NCI-H748 (cell line): ENCODE data around the gene RAPSN.
A peak's percentile ranks its signal among the peaks of the same experiment; 100 is the strongest.

Experiments
- DNase-seq: peaks from one replicate; lab custom pipeline; 2025; ENCODE audit not compliant: unreplicated experiment; lab: John Stamatoyannopoulos, UW

RAPSN gene

DNA sequence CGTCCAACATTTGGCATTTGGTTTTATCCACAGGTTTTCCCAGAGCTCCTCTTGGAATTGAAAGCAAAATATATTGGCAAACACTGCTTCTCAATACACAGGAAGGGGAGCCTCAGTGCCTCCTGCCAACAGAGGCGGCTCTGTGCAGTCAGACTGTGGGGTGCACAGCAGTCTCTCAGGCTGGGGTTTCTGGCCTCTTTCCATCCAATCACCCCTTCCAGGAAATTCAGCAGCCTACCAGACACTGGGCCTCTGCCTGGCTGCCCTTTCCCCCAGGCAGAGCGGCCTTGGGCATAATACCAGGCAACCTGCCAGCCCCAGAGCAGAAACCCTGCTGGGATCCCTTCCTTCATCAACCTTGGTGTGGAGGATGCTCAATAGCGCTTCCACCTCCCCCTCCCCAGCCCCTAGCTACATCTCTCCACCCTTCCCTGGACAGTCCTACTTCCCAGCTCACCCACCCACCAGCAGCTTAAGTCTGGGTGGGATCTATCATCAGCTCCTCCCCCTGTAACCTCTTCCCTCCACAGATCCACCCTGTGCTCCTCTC lies 17.8 kb upstream of the RAPSN start:
- DNase-seq = peak; percentile 37

- no peak for DNase-seq
These were observed 17.3 kb upstream of the RAPSN start for GRCh38 chr11:47466201-47466600.

- DNase-seq = no peak
These were observed 15.5 kb upstream of the RAPSN start for GRCh38 chr11:47464483-47464882.

DNA sequence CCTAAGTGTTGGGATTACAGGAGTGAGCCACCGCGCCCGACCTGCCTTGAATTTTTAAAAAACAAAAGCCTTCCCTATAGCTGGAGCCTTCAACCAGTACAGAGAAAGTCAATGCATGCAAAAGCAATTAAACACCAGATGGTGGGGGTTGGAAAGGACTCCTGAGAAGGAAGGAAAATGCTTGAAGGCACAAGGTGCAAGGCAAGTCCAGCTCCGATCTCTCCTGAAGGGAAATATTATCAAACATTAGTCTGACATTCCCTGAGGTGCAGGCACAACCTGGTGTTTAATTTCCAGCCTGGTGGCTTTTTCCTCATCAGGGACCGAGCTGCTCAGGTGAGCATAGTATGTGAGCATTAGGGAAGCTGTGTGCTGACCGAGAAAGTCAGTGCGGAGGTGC lies 12.9 kb upstream of the RAPSN start:
- no peak for DNase-seq

DNA sequence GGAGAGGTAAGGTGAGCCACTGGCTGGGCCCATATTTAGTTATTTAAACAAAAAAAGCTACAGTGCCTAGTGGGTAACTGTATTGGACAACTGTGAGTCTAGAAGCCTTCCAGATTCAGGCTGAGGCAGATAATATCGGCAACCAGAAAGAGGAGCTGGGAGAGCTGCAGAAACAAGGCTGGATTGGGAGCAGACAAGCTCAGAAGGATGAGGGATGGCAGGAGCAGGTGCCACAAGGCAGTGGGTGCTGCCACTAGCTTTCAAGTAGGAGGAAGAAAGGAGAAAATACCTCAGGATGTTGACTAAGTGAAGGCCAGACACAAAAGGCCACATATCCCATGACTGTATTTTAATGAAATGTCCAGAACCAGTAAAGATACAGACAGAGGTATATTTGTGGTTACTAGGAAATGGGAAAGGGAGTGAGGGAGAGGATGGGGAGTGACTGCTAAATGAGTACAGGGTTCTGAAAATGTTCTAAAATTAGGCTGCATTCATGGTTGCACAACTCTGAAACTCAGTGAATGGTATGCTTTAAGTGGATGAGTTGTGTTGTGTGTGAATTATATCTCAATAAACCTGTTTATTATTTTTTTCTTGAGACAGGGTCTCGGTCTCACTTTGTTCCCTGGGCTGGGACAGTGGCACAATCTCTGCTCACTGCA lies 11.8 kb upstream of the RAPSN start:
- no peak for DNase-seq

DNA sequence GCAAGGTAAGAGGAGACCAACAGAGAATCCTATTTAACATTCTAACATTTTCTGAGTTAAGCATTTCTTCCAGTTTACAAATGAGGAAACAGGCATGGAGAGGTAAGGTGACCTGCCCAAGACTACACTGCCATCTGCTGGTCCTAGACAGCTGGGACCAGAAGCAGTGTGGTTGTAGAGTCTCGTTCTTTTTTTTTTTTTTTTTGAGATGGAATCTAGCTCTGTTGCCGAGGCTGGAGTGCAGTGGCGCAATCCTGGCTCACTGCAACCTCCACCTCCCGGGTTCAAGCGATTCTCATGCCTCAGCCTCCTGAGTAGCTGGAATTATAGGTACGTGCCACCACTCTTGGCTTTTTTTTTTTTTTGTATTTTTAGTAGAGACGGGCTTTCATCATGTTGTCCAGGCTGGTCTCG lies 5.3 kb upstream of the RAPSN start:
- DNase-seq = peak; percentile 75

DNA sequence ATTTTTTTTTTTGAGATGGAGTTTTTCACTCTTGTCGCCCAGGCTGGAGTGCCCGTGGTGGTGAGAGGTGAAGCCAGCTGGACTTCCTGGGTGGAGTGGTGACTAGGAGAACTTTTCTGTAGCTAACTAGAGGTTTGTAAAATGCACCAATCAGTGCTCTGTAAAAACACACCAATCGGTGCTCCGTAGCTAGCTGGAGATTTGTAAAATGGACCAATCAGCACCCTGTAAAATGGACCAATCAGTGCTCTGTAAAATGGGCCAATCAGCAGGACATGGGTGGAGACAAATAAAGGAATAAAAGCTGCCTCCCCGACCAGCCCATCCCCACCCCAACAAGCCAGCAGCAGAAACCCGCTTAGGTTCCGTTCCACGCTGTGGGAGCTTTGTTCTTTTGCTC lies 4.4 kb upstream of the RAPSN start:
- no peak for DNase-seq

DNA sequence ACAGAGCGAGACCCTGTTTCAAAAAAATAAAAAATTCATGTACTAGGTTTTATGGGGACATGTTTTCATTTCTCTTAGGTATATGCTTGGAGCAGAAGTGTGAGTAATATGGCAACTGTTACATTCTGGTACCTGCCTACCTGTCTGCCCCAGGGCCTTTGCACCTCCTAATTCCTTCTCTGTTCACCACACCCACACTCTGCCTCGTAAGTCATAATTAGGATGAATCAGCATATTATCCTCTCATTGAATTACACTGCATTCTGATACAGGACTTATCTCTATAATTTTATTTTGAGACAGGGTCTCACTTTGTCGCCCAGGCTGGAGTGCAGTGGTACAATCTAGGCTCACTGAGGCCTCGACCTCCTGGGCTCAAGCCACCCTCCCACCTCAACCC lies 3.1 kb upstream of the RAPSN start:
- DNase-seq = no peak

DNA sequence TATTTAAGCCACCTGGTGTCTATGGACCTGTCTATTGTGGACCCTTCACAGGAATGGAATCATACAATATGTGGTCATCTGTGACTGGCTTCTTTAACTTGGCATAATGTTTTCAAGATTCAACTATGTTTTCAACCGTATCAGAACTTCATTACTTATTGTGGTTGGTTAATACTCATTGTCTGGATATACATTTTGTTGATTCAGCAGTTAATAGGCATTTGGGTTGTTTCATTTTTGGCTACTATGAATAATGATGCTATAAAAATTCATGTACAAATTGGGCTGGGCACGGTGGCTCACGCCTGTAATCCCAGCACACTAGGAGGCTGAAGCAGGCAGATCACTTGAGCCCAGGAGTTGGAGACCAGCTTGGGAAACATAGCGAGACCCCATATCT lies 2.5 kb upstream of the RAPSN start:
- no peak for DNase-seq

- no peak for DNase-seq
These were observed 605 bp upstream of the RAPSN start for GRCh38 chr11:47449541-47449940.

- no peak for DNase-seq
These were observed 1.0 kb downstream of the RAPSN start for GRCh38 chr11:47447906-47448305.

- no peak for DNase-seq
These were observed 2.1 kb downstream of the RAPSN start for GRCh38 chr11:47446833-47447232.

DNA sequence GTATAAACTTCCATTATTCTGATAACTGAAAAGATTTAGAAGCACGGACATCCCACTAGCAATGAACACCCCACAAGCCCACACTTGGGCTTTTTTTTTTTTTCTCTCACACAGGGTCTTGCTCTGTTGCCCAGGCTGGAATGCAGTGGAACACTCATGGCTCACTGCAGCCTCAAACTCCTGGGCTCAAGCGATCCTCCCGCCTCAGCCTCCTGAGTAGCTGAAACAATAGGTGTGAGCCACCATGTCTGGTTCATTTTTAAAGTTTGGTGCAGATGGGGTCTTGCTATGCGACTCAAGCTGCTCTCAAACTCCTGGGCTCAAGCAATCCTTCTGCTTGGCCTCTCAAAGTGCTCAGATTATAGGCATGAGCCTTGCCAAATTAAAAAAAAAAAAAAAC lies 3.1 kb downstream of the RAPSN start:
- no peak for DNase-seq

DNA sequence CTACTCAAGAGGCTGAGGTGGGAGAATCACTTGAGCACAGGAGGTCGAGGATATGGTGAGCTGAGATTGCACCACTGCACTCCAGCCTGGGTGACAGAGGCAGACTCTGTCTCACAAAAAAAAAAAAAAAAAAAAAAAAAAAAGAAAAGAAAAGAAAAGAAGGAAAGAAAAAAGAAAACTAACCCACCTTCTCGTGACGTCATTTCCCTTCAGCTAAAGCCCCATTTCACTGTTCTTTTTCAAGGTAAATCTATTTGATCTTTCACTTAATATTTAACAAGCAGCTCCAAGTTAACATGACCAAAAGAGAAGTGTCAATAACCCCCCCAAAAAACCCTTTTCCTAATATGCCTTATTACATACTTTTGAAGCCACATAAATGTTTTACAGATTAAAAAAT lies 5.1 kb downstream of the RAPSN start:
- DNase-seq = no peak

DNA sequence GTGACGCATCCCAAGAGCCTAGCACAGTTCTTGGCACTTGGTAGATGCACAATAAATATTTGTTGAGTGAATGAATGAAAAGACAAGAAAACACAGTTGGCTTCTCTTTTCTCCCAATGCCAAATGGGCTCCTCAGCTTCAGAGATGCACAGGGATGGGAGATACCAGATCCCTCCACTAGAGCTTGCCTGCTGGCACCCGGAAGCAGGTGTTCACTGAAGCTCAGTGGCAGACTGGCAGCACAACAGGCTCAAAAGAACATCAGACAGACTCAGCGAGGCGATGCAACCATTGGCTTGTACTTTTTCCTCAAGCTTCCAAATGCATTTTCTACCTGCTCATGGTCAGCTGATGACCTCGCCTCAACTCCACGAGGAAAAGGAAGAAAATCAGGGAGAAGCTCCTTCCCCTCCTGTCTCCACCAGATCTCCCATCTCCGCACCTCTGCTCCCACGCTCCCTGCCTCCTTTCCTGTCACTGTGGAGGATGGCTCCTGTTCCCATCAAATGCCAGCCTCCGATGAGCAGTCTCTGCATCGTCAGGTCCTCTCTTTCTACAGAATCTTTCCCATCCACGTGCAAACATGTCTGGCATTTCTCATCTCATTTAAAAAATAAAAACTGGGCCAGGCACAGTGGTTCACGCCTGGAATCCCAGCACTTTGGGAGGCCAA lies 5.8 kb downstream of the RAPSN start:
- DNase-seq = peak; percentile 40

- DNase-seq = no peak
These were observed 6.4 kb downstream of the RAPSN start for GRCh38 chr11:47442514-47442913.

DNA sequence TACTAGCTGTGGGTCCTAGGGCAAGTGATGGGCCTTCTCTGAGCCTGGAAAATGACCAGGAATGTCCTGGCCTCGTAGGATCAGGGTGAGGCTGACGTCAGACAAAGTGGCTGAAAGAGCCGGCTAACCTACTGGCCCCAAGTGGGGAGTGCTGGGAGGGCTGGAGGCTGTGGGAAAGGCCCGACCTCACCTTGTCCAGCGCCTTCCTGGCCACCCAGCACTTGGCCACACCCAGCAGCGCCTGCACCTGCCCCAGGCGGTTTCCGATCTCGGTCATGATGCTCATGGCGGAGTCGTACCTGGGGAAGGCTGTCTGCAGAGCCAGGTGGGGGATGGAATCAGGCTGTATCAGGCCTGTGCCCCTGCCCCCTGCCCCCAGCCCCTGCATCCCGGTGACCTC lies 7.5 kb downstream of the RAPSN start:
- DNase-seq = no peak

GRCh38 chr11:47440054-47440476 lies 8.9 kb downstream of the RAPSN start:
- DNase-seq = no peak

DNA sequence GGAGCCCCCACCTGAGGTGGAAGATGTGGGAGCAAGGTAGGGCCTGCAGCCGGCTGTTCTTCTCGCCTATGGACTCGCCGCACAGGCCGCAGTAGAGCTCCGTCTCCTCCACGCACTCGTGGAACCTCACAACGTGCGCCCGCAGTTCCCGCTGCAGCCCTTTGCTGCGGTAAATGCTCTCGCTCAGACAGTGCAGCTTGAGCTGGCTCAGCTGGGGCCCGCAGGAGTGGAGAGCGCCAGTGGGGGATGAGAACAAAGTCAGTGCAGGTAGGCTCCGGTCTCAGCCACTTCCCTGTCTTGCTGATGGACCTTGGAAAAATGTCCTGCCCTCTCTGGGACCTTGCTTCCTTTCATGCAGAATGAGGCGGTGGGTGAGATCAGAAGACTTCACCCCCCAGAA lies 10.2 kb downstream of the RAPSN start:
- no peak for DNase-seq

- no peak for DNase-seq
These were observed 11.1 kb downstream of the RAPSN start for GRCh38 chr11:47437746-47438418.

- DNase-seq = no peak
These were observed 11.7 kb downstream of the RAPSN start for GRCh38 chr11:47437218-47437745.

- no peak for DNase-seq
These were observed 12.2 kb downstream of the RAPSN start for GRCh38 chr11:47436726-47437125.
